Endothelial cell of hepatic sinusoid (primary cell): ENCODE measurements around the gene IL27RA.

Experiments
- in situ Hi-C: cut with HindIII; loops from 2 replicates; pipeline ENCODE4 v1.10.0; 2017; ENCODE audit warnings: low sequenced_read_pairs

Gene IL27RA

GRCh38 chr19:14102756-14103155 lies 71.2 kb downstream of the IL27RA start:
- in situ Hi-C loops, result no loop called here
